HG03439 (cell line): Measurements from ENCODE around the gene GPR3.
"Not testable (repeated sequence)": the region's sequence is repeated elsewhere in the genome, so short reads cannot be mapped to it uniquely, and the experiment has no call there.

Experiments used
- ATAC-seq: cut with Tn5 transposase; IDR thresholded peaks from one replicate; pipeline ENCODE4 v1.9.1; 2021; ENCODE audit warnings: mild to moderate bottlenecking, moderate library complexity; ENCODE audit not compliant: unreplicated experiment

GPR3 gene

DNA sequence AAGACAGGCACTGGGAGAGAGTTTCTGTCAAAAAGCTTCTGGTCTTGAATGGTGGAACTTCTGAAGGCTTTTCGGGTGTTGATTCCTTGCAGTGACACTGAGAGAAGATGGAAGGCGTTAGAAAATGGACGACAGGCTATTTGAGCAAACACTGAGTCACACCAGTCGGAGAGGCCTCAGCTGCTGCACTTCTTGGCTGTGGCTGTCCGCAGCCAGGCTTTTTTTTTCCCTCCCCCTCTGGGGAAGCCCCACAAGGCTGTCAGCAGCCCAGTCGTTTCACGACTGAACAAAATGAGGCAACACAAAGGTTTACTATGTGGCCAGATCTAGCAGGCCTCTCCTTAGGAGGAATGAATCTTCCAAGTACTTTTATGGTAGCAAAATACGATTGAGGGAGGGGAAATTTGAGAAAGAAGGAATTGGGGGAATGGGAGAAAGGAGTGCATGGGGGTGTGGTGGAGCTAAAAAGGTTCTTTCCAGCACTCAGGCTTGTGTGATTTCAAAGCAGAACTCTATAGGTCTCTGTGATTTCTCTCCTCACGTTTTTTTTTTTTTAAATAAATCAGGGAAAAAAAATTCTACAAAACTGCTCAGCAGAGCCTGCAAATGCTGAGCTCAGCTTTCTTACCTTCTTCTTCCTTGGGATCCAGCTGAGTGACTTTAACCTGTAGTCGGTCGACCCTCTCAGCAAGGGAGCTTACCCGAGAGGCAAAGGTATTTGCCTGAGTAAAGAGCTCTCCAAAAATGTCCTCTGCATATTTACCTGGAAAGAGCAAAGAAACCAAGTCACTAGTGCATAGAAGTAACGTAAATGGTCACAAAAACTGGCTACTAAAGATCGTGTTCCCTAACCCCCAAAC is 26.1 kb downstream of the GPR3 start:
- ATAC-seq = peak; percentile 82

- no peak for ATAC-seq
Observed at GRCh38 chr1:27423709-27424108, 31.3 kb downstream of the GPR3 start.

GRCh38 chr1:27427329-27427728 is 34.9 kb downstream of the GPR3 start:
- ATAC-seq = no peak

GRCh38 chr1:27427816-27428315 is 35.4 kb downstream of the GPR3 start:
- no peak for ATAC-seq

DNA sequence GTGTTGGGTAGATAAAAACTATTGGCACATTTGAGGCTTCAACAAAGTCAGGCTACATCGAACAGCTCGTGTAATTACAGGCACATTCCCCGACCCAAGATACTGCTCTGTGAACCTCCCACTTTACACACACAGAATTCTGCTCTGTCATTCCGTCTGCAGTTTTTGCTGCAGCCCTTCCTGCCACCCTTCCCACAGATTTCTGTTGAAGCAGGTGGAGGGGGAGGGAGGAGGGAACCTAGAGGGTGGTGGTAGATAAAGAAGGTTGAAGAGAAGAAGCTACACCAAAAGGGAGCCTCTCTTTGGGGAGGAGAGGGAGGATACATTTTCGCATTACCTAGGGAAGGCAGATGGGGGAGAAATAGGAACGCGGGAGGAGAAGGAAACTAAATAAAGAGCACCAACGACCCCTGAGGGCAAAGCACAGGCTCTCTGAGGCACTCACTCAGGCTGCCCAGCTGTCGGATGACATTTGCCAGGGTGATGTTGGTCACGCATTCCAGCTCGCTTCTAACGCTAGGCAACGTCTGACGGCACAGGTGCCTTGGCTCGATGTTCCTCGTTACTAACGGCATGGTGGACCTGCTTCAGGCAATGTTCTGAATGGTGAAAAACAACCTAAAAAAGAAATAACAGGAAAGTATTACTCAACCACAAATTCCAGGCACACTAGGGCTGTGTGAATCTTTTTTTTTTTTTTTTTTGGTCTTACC is 36.0 kb downstream of the GPR3 start:
- ATAC-seq = no peak

- ATAC-seq = no peak
Observed at GRCh38 chr1:27429029-27429425, 36.6 kb downstream of the GPR3 start.

GRCh38 chr1:27430903-27431600 is 38.6 kb downstream of the GPR3 start:
- ATAC-seq = no peak

- ATAC-seq = no peak
Observed at GRCh38 chr1:27431601-27431940, 39.1 kb downstream of the GPR3 start.

DNA sequence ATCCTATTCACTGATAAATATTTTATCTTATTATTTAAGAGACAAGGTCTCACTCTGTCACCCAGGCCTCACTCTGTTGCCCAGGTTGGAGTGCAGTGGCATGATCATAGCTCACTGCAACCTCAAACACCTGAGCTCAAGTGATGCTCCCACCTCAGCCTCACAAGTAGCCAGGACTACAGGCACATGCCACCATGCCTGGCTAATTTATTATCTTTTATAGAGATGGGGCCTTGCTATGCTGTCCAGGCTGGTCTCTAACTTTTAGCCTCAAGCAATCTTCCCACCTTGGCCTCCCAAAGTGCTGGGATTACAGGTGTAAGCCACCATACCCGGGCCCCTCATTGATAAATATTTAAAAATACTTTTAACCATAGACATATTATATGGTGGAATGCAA is 40.3 kb downstream of the GPR3 start:
- not testable (repeated sequence) for ATAC-seq

- ATAC-seq = no peak
Observed at GRCh38 chr1:27433706-27434105, 41.3 kb downstream of the GPR3 start.

DNA sequence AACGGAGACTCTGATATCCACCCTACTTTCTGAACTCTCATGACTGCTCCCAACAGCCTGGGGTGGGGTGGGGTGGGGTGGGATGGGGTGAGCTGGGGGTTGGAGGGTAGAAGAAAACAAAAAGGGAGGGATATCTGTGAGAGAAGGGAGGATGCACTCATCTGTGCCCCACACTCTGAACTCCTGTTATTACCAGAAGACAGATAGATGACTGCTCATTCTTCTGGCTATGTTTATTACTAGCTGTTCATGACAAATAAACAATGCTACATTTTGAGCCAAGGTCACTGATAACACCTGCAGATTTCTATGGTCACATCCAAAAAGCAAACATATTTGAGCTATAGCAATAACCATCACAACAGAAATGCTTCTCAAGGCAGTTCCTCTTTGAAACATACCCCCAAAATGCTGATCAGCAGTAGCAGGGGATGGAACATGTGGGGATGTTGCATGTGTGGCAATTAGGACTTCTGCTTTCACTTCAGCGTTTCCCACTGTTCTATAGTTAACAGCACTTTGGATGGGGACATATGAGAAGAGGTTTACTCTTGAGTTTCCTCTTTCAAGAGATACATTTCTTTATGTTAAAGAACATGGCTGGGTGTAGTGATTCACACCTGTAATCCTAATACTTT is 43.3 kb downstream of the GPR3 start:
- ATAC-seq = no peak

DNA sequence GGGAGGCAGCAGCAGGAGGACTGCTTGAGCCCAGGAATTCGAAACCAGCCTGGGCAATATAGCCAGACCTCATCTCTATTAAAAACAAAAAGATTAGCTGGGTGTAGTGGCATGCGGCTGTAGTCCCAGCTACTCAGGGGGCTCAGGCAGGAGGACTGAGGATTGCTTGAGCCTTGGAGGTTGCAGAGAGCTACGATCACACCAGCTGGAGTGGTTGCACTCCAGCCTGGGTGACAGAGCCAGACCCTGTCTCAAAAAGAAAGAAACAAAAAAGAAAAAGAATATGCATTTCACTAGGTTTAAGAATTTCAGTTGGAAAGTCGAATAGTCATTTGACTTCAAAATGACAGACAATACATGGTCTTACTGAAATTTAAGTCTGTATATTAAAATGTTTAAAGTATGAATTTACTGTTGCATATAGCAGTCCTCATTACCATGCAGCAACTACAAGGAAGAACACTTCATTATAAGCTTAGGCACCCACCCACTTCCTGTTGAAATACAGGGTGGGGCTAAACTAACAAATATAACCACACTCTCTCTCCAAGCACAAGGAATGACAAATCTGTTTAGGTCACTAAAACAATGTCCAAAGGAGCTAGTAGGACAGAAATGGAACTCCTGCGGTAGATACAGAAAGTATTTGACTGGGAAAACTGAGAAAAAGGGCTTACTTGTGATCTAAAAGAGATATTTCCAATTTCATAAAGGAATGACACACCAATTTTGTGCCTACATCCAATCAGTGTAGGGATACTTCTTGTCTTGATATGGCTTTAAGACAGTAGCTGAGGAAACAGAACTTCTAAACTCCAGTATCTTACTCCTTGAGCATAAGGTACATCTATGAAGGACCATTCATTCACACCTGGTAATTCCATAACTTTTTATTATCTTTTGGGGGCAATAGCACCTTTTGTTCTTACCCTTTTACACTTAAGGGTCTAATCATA is 44.1 kb downstream of the GPR3 start:
- no peak for ATAC-seq

DNA sequence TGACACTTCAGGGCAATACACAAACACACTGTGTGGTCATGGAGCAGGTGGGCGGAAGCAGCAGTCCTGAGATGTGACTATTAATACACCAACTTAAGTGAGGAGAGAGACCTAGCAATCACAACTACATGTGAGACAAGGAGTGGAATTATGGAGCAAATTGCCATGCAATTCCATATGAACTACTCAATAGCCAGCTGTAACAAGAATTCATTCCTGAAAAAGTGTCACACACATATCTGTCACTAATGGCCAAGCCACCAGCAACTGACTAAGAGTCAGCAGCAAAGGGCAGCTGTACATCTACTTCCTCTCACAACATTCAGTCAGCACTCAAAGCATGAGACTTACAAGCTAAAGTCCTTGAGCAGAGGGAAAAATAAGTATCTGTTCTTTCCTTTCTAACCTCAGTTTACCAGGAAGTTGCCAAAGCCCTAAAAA is 46.2 kb downstream of the GPR3 start:
- no peak for ATAC-seq

- ATAC-seq = no peak
Observed at GRCh38 chr1:27439150-27439549, 46.7 kb downstream of the GPR3 start.

DNA sequence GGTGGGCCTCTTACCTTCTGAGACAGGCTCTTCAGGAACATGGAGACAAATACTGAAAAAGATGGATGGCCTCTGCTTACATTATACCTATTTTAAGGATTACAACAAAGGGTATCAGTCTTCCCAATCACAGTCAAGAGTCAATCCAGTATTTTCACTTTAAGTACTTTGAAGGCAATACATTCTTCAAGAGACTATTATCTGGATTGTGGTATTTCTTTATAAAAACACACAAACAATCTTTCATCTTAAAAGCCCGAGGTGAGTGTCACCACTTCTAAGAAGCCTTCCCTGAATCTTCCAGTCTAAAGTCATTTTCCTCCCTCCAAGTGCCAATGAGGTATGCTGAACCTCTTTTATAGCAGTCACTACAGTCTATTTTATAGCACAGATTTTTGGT is 52.2 kb downstream of the GPR3 start:
- no peak for ATAC-seq
